GM21723 (cell line): ENCODE results near the gene BSND.

Source experiments
- ATAC-seq: cut with Tn5 transposase; IDR thresholded peaks from one replicate; pipeline ENCODE4 v1.9.1; 2021; ENCODE audit warnings: mild to moderate bottlenecking, moderate library complexity; ENCODE audit not compliant: unreplicated experiment

The BSND gene

GRCh38 chr1:54975356-54976108, 23.2 kb upstream of the BSND start:
- ATAC-seq: no peak

GRCh38 chr1:54976747-54977146, 22.0 kb upstream of the BSND start:
- ATAC-seq: no peak

GRCh38 chr1:54977533-54978297, 21.0 kb upstream of the BSND start:
- no peak for ATAC-seq

- no peak for ATAC-seq
Measured at GRCh38 chr1:54978528-54979326, 20.0 kb upstream of the BSND start.

- ATAC-seq: no peak
Measured at GRCh38 chr1:54979327-54979891, 19.3 kb upstream of the BSND start.

GRCh38 chr1:54980046-54980527, 18.6 kb upstream of the BSND start:
- ATAC-seq: no peak

- ATAC-seq: no peak
Measured at GRCh38 chr1:54980528-54981241, 18.0 kb upstream of the BSND start, which contains the start of gene TMEM61. Gene TMEM61, plus strand, starts transcription at chr1:54980628. Its CDS starts 438 bp downstream, at chr1:54981066.

- no peak for ATAC-seq
Measured at GRCh38 chr1:54981466-54981865, 17.3 kb upstream of the BSND start.

- ATAC-seq: no peak
Measured at GRCh38 chr1:54982739-54983138, 16.0 kb upstream of the BSND start.

GRCh38 chr1:54984131-54984842, 14.4 kb upstream of the BSND start:
- ATAC-seq: no peak

GRCh38 chr1:54985556-54985955, 13.2 kb upstream of the BSND start:
- no peak for ATAC-seq

GRCh38 chr1:54986025-54986424, 12.7 kb upstream of the BSND start:
- no peak for ATAC-seq

- ATAC-seq: no peak
Measured at GRCh38 chr1:54986533-54986932, 12.2 kb upstream of the BSND start.

- no peak for ATAC-seq
Measured at GRCh38 chr1:54987427-54987826, 11.3 kb upstream of the BSND start.

GRCh38 chr1:54987919-54988705, 10.6 kb upstream of the BSND start:
- no peak for ATAC-seq

- no peak for ATAC-seq
Measured at GRCh38 chr1:54988975-54989374, 9.8 kb upstream of the BSND start.

- no peak for ATAC-seq
Measured at GRCh38 chr1:54989473-54989872, 9.3 kb upstream of the BSND start.

GRCh38 chr1:54989968-54990810, 8.5 kb upstream of the BSND start:
- no peak for ATAC-seq
